Natural killer cell (primary cell): Measurements from ENCODE around the gene STH. TPM values are rescaled to one million over a fixed set of nuclear protein-coding genes. Genes with fewer than 3 reads are reported as not detected.
A peak's percentile ranks its signal among the peaks of the same experiment; 100 is the strongest.

Source experiments
- ATAC-seq, 3 donors: fragments of 150-1000 bp in 2 of 3; fragments of 200-7000 bp in 1 of 3; cut with Tn5 transposase; 1 replicate in 1 of 3; 2 replicates in 2 of 3; pipeline ENCODE4 v1.10.0; 2021; ENCODE audit warnings: mild to moderate bottlenecking in 2 of 3, moderate library complexity in 2 of 3
- DNase-seq, 2 donors: peaks; one replicate each; pipeline versions ENCODE4 v3.0.0 to v3.0.0-alpha.2; 2013 to 2021; ENCODE audit warnings: mixed read lengths in 1 of 2
- H3K27ac ChIP-seq: one replicate; pipeline ENCODE4 v1.5.1; 2013; ENCODE audit warnings: mild to moderate bottlenecking, low read length
- H3K27me3 ChIP-seq: one replicate; pipeline ENCODE4 v1.6.1; 2013; ENCODE audit warnings: low read length; ENCODE audit not compliant: control insufficient read depth, insufficient read depth
- H3K36me3 ChIP-seq: one replicate; pipeline ENCODE4 v1.6.1; 2013; ENCODE audit warnings: low read length; ENCODE audit not compliant: control insufficient read depth, insufficient read depth
- H3K4me1 ChIP-seq: one replicate; pipeline ENCODE4 v1.6.1; 2013; ENCODE audit warnings: low read length; ENCODE audit not compliant: control insufficient read depth, insufficient read depth
- H3K4me3 ChIP-seq: one replicate; pipeline ENCODE4 v1.5.1; 2013; ENCODE audit warnings: low read length
- H3K9me3 ChIP-seq: one replicate; pipeline ENCODE4 v1.6.1; 2013; ENCODE audit warnings: low read length; ENCODE audit not compliant: control insufficient read depth, insufficient read depth
- H3K27ac Mint-ChIP-seq, 2 donors: one replicate each; pipeline ENCODE4 v1.8.0; 2022; ENCODE audit warnings: mild to moderate bottlenecking in 2 of 2, mixed read lengths in 2 of 2, moderate library complexity in 1 of 2
- H3K27me3 Mint-ChIP-seq, 2 donors: one replicate each; pipeline ENCODE4 v1.8.0; 2022; ENCODE audit warnings: low read depth in 2 of 2, mixed read lengths in 2 of 2
- H3K36me3 Mint-ChIP-seq: one replicate; pipeline ENCODE4 v1.8.0; 2022; ENCODE audit warnings: mixed read lengths
- H3K4me1 Mint-ChIP-seq, 2 donors: one replicate each; pipeline ENCODE4 v1.8.0; 2022; ENCODE audit warnings: mixed read lengths in 2 of 2
- H3K4me3 Mint-ChIP-seq: one replicate; pipeline ENCODE4 v1.8.0; 2022; ENCODE audit warnings: mild to moderate bottlenecking, moderate library complexity, mixed read lengths
- H3K9me3 Mint-ChIP-seq, 2 donors: one replicate each; pipeline ENCODE4 v1.8.0; 2022; ENCODE audit warnings: mixed read lengths in 2 of 2
- WGBS: methylation state at CpG from one replicate; pipeline ENCODE4 v1.1.7; 2013; ENCODE audit warnings: missing lambda C conversion rate; ENCODE audit not compliant: insufficient coverage; 5-methylcytosine and 5-hydroxymethylcytosine counted together
- intact Hi-C: fragments of 100-400 bp; cut with micrococcal nuclease; formaldehyde crosslinking; loops from one replicate; pipeline ENCODE4 v1.14.2; 2022
- total RNA-seq, 4 donors: library from RNA; stranded (reverse); fragments of 120-200 nt in 1 of 4; gene quantifications; one replicate each; pipeline versions ENCODE4 v1.2.3 to v1.2.4, GENCODE V29; 2013 to 2022
- TF ChIP-seq, protein P1 (sequence below): fragments of 200-600 bp; IDR thresholded peaks from one replicate; pipeline ENCODE4 v1.8.0; 2022; ENCODE audit warnings: antibody characterized with exemption

STH gene
- total RNA-seq, 3 donors from 2014 or later (not counting 1 experiment from before 2014, with no cell fraction given): not detected

GRCh38 chr17:46026166-46027047 is 27.4 kb downstream of the STH start:
- Histone ChIP-seq H3K27ac (peak overlapping the region; percentile 19), H3K27me3 (no peaks in the 10 kb centered on the region), H3K4me1 (peaks cover 38% of the 10 kb centered on the region), H3K36me3 (peaks cover 20% of the 10 kb centered on the region), H3K4me3 (no peak overlapping the region), H3K9me3 (no peaks in the 10 kb centered on the region)
- intact Hi-C loops: no loop called here
- Mint-ChIP-seq H3K4me3 (no peak overlapping the region), H3K27me3 (no peaks in the 10 kb centered on the region), H3K27ac (peak overlapping the region; percentile 83 to 90), H3K4me1 (peaks cover 48 to 57% of the 10 kb centered on the region in 2 donors), H3K9me3 (no peaks in the 10 kb centered on the region), H3K36me3 (peaks cover 11% of the 10 kb centered on the region)
- ATAC-seq: no peak
- TF ChIP-seq, protein P1, sequence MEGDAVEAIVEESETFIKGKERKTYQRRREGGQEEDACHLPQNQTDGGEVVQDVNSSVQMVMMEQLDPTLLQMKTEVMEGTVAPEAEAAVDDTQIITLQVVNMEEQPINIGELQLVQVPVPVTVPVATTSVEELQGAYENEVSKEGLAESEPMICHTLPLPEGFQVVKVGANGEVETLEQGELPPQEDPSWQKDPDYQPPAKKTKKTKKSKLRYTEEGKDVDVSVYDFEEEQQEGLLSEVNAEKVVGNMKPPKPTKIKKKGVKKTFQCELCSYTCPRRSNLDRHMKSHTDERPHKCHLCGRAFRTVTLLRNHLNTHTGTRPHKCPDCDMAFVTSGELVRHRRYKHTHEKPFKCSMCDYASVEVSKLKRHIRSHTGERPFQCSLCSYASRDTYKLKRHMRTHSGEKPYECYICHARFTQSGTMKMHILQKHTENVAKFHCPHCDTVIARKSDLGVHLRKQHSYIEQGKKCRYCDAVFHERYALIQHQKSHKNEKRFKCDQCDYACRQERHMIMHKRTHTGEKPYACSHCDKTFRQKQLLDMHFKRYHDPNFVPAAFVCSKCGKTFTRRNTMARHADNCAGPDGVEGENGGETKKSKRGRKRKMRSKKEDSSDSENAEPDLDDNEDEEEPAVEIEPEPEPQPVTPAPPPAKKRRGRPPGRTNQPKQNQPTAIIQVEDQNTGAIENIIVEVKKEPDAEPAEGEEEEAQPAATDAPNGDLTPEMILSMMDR: no peak
- DNase-seq: no peak
- WGBS: 75% methylated on average over 17 of the region's 17 CpGs

DNA sequence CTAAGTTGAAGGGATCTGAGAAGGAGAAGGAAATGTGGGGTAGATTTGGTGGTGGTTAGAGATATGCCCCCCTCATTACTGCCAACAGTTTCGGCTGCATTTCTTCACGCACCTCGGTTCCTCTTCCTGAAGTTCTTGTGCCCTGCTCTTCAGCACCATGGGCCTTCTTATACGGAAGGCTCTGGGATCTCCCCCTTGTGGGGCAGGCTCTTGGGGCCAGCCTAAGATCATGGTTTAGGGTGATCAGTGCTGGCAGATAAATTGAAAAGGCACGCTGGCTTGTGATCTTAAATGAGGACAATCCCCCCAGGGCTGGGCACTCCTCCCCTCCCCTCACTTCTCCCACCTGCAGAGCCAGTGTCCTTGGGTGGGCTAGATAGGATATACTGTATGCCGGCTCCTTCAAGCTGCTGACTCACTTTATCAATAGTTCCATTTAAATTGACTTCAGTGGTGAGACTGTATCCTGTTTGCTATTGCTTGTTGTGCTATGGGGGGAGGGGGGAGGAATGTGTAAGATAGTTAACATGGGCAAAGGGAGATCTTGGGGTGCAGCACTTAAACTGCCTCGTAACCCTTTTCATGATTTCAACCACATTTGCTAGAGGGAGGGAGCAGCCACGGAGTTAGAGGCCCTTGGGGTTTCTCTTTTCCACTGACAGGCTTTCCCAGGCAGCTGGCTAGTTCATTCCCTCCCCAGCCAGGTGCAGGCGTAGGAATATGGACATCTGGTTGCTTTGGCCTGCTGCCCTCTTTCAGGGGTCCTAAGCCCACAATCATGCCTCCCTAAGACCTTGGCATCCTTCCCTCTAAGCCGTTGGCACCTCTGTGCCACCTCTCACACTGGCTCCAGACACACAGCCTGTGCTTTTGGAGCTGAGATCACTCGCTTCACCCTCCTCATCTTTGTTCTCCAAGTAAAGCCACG is 28.3 kb downstream of the STH start:
- Histone ChIP-seq H3K27ac (peak overlapping the region; percentile 15), H3K27me3 (no peaks in the 10 kb centered on the region), H3K9me3 (no peaks in the 10 kb centered on the region), H3K4me1 (peaks cover 33% of the 10 kb centered on the region), H3K36me3 (peaks cover 28% of the 10 kb centered on the region), H3K4me3 (no peak overlapping the region)
- intact Hi-C loops: no loop called here
- H3K4me3 Mint-ChIP-seq: no peak overlapping the region
- H3K27me3 Mint-ChIP-seq: no peaks in the 10 kb centered on the region
- H3K36me3 Mint-ChIP-seq: peaks cover 11% of the 10 kb centered on the region
- peak overlapping the region; percentile 83 to 90 for H3K27ac Mint-ChIP-seq
- 76% methylated on average over 11 of the region's 12 CpGs for WGBS
- peaks cover 48 to 55% of the 10 kb centered on the region in 2 donors for H3K4me1 Mint-ChIP-seq
- TF ChIP-seq, protein P1: no peak
- no peak for DNase-seq
- ATAC-seq: no peak
- no peaks in the 10 kb centered on the region for H3K9me3 Mint-ChIP-seq

GRCh38 chr17:46027976-46028325 is 28.9 kb downstream of the STH start:
- no peaks in the 10 kb centered on the region for H3K27me3 ChIP-seq
- H3K36me3 ChIP-seq: peaks cover 35% of the 10 kb centered on the region
- peaks cover 11% of the 10 kb centered on the region for H3K36me3 Mint-ChIP-seq
- H3K4me3 ChIP-seq: no peak overlapping the region
- TF ChIP-seq, protein P1: no peak
- H3K4me1 Mint-ChIP-seq: peaks cover 45 to 52% of the 10 kb centered on the region in 2 donors
- H3K4me3 Mint-ChIP-seq: no peak overlapping the region
- no peaks in the 10 kb centered on the region for H3K9me3 ChIP-seq
- H3K4me1 ChIP-seq: peaks cover 33% of the 10 kb centered on the region
- WGBS: 99% methylated on average over 4 of the region's 4 CpGs
- H3K27ac ChIP-seq: no peak overlapping the region
- DNase-seq: no peak
- H3K27me3 Mint-ChIP-seq: no peaks in the 10 kb centered on the region
- H3K27ac Mint-ChIP-seq: peak overlapping the region; percentile 83 to 90
- H3K9me3 Mint-ChIP-seq: no peaks in the 10 kb centered on the region
- intact Hi-C loops: no loop called here
- ATAC-seq: no peak
